ENCODE measurements around the gene EDDM13.

DNA sequence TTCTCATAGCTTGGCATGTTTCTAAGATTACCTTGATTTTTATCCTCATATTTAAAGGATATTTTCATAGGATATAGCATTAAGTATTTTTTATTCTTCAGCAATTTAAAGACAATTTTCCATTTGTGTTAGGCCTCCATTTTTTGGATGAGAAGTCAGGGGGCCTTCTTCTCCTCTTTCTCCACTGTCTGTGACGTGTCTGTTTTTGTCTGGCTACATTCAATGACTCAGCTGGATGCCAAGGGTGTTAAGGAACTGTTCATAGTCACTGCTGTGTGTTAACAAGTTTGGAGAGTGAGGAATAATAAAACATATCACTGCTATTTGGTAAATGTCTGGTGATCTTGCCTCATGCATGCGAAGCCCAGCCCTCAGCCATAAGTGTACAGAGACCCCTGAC is 84.4 kb downstream of the EDDM13 start:
- TF ChIP-seq, protein P1, sequence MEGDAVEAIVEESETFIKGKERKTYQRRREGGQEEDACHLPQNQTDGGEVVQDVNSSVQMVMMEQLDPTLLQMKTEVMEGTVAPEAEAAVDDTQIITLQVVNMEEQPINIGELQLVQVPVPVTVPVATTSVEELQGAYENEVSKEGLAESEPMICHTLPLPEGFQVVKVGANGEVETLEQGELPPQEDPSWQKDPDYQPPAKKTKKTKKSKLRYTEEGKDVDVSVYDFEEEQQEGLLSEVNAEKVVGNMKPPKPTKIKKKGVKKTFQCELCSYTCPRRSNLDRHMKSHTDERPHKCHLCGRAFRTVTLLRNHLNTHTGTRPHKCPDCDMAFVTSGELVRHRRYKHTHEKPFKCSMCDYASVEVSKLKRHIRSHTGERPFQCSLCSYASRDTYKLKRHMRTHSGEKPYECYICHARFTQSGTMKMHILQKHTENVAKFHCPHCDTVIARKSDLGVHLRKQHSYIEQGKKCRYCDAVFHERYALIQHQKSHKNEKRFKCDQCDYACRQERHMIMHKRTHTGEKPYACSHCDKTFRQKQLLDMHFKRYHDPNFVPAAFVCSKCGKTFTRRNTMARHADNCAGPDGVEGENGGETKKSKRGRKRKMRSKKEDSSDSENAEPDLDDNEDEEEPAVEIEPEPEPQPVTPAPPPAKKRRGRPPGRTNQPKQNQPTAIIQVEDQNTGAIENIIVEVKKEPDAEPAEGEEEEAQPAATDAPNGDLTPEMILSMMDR (IDR thresholded peaks at IDR 0.05), result no peak
- no peak for TF ChIP-seq POLR2A (IDR thresholded peaks at IDR 0.05)

All from Peyer's patch (tissue), 4 donors.